RWPE2 (cell line): Measurements from ENCODE around the gene CA10.

Source experiments
- ATAC-seq: fragments of 200-7000 bp; cut with Tn5 transposase; 3 replicates; pipeline ENCODE4 v1.9.1; 2021; ENCODE audit warnings: low read depth
- DNase-seq: peaks from one replicate; pipeline ENCODE4 v3.0.0-alpha.2; 2020; ENCODE audit warnings: low spot score
- H3K27ac ChIP-seq: fragments of 450-650 bp; 2 replicates; pipeline ENCODE4 v1.5.1; 2017; ENCODE audit warnings: mild to moderate bottlenecking; ENCODE audit not compliant: poor library complexity, severe bottlenecking
- H3K27me3 ChIP-seq: fragments of 250-450 bp; sonication (Bioruptor Pico); 2 replicates; pipeline ENCODE4 v1.5.1; 2021; ENCODE audit warnings: mild to moderate bottlenecking, moderate library complexity; ENCODE audit not compliant: insufficient read depth, poor library complexity, severe bottlenecking
- H3K36me3 ChIP-seq: fragments of 250-450 bp; sonication (Bioruptor Pico); 2 replicates; pipeline ENCODE4 v1.5.1; 2020; ENCODE audit warnings: low read depth, mild to moderate bottlenecking, moderate library complexity
- H3K4me1 ChIP-seq: fragments of 250-450 bp; sonication (Bioruptor Pico); 2 replicates; pipeline ENCODE4 v1.5.1; 2021; ENCODE audit warnings: mild to moderate bottlenecking, moderate library complexity; ENCODE audit not compliant: insufficient read depth, poor library complexity, severe bottlenecking
- H3K4me3 ChIP-seq: fragments of 250-450 bp; sonication (Bioruptor Pico); 2 replicates; pipeline ENCODE4 v1.5.1; 2021; ENCODE audit warnings: mild to moderate bottlenecking, moderate library complexity; ENCODE audit not compliant: severe bottlenecking
- H3K9me3 ChIP-seq: fragments of 250-450 bp; sonication (Bioruptor Pico); 2 replicates; pipeline ENCODE4 v1.5.1; 2021; ENCODE audit warnings: mild to moderate bottlenecking, moderate library complexity; ENCODE audit not compliant: severe bottlenecking
- CTCF ChIP-seq: fragments of 450-650 bp; IDR thresholded peaks from one replicate; pipeline ENCODE4 v1.5.1; 2017; ENCODE audit warnings: mild to moderate bottlenecking, moderate library complexity; ENCODE audit not compliant: poor library complexity, severe bottlenecking

CA10 gene

GRCh38 chr17:51921500-51921899, 237.0 kb downstream of the CA10 start:
- ATAC-seq (no peak), DNase-seq (no peak)
- no peak for TF ChIP-seq CTCF
- no peak overlapping the region for H3K4me3 ChIP-seq
- H3K9me3 ChIP-seq = no peaks in the 10 kb centered on the region
- H3K27ac ChIP-seq = no peak overlapping the region
- H3K4me1 ChIP-seq = no peaks in the 10 kb centered on the region
- no peaks in the 10 kb centered on the region for H3K36me3 ChIP-seq
- H3K27me3 ChIP-seq = peaks cover 18% of the 10 kb centered on the region

- Histone ChIP-seq H3K27me3 (no peaks in the 10 kb centered on the region), H3K36me3 (no peaks in the 10 kb centered on the region), H3K27ac (no peak overlapping the region), H3K4me1 (no peaks in the 10 kb centered on the region), H3K4me3 (no peak overlapping the region), H3K9me3 (no peaks in the 10 kb centered on the region)
- ATAC-seq (no peak), DNase-seq (no peak)
- no peak for TF ChIP-seq CTCF
Observed at GRCh38 chr17:51914577-51914976, 243.9 kb downstream of the CA10 start.

GRCh38 chr17:51913491-51914205, 244.9 kb downstream of the CA10 start:
- Histone ChIP-seq H3K36me3 (no peaks in the 10 kb centered on the region), H3K9me3 (no peaks in the 10 kb centered on the region), H3K4me3 (no peak overlapping the region), H3K27me3 (peaks cover 4% of the 10 kb centered on the region), H3K27ac (no peak overlapping the region), H3K4me1 (no peaks in the 10 kb centered on the region)
- no peak for TF ChIP-seq CTCF
- ATAC-seq (no peak), DNase-seq (no peak)

GRCh38 chr17:51912939-51913338, 245.6 kb downstream of the CA10 start:
- no peaks in the 10 kb centered on the region for H3K36me3 ChIP-seq
- no peak for TF ChIP-seq CTCF
- no peaks in the 10 kb centered on the region for H3K4me1 ChIP-seq
- H3K9me3 ChIP-seq = no peaks in the 10 kb centered on the region
- H3K27ac ChIP-seq = no peak overlapping the region
- peaks cover 4% of the 10 kb centered on the region for H3K27me3 ChIP-seq
- no peak overlapping the region for H3K4me3 ChIP-seq
- DNase-seq = no peak
- ATAC-seq = no peak

GRCh38 chr17:51911237-51911636, 247.3 kb downstream of the CA10 start:
- Histone ChIP-seq H3K27me3 (peaks cover 8% of the 10 kb centered on the region), H3K4me1 (no peaks in the 10 kb centered on the region), H3K9me3 (no peaks in the 10 kb centered on the region), H3K27ac (no peak overlapping the region), H3K4me3 (no peak overlapping the region), H3K36me3 (no peaks in the 10 kb centered on the region)
- ATAC-seq = no peak
- no peak for TF ChIP-seq CTCF
- no peak for DNase-seq
